HepG2 (cell line): ENCODE data around the gene ATG4D. TPM values are rescaled to one million over a fixed set of nuclear protein-coding genes. Genes with fewer than 3 reads are reported as not detected.

Experiments used
- ATF7 ChIP-seq, 2 experiments: fragments of 450-650 bp in 1 of 2; sonication (generic) in 1 of 2; formaldehyde crosslinking in 1 of 2; IDR thresholded peaks; 2 replicates each; pipeline versions ENCODE4 v1.4.0 to v1.6.1; 2016 to 2020; ENCODE audit warnings: antibody characterized with exemption in 1 of 2, mild to moderate bottlenecking in 1 of 2, missing genetic modification reagents in 1 of 2
- FOXO4 ChIP-seq: sonication (generic); formaldehyde crosslinking; conservative IDR thresholded peaks from 2 replicates; pipeline ENCODE4 v1.8.1; 2023; ENCODE audit warnings: missing genetic modification reagents
- HMG20A ChIP-seq: IDR thresholded peaks from 2 replicates; pipeline ENCODE4 v1.6.1; 2016; ENCODE audit warnings: borderline replicate concordance
- ISL2 ChIP-seq: sonication (generic); formaldehyde crosslinking; IDR thresholded peaks from 2 replicates; pipeline ENCODE4 v1.5.0; 2020; ENCODE audit warnings: missing genetic modification reagents
- ISX ChIP-seq: sonication (generic); formaldehyde crosslinking; conservative IDR thresholded peaks from 2 replicates; pipeline ENCODE4 v1.5.0; 2020; ENCODE audit warnings: missing genetic modification reagents
- KLF16 ChIP-seq, 2 experiments: sonication (generic) in 1 of 2; formaldehyde crosslinking in 1 of 2; IDR thresholded peaks; 2 replicates each; pipeline versions ENCODE4 v1.6.1 to v1.8.0; 2016 to 2023; ENCODE audit warnings: missing genetic modification reagents in 2 of 2, missing compliant biosample characterization in 1 of 2
- MED1 ChIP-seq: sonication (generic); formaldehyde crosslinking; IDR thresholded peaks from 2 replicates; pipeline ENCODE4 v1.4.0; 2020; ENCODE audit warnings: missing genetic modification reagents
- NFIC ChIP-seq: IDR thresholded peaks from 2 replicates; pipeline ENCODE4 v1.6.1; 2012; ENCODE audit warnings: mild to moderate bottlenecking, low read length, inconsistent platforms
- PHF20 ChIP-seq: sonication (generic); formaldehyde crosslinking; IDR thresholded peaks from 2 replicates; pipeline ENCODE4 v1.5.0; 2020; ENCODE audit warnings: mild to moderate bottlenecking, missing genetic modification reagents
- PREB ChIP-seq: sonication (generic); formaldehyde crosslinking; IDR thresholded peaks from 2 replicates; pipeline ENCODE4 v1.4.0; 2020; ENCODE audit warnings: missing genetic modification reagents
- RBAK ChIP-seq: sonication (generic); formaldehyde crosslinking; IDR thresholded peaks from 2 replicates; pipeline ENCODE4 v1.5.1; 2020; ENCODE audit warnings: mild to moderate bottlenecking, missing genetic modification reagents
- RFXANK ChIP-seq: IDR thresholded peaks from 2 replicates; pipeline ENCODE4 v1.6.1; 2016
- SPEN ChIP-seq: sonication (generic); formaldehyde crosslinking; IDR thresholded peaks from 2 replicates; pipeline ENCODE4 v1.5.1; 2020; ENCODE audit warnings: low read depth, mild to moderate bottlenecking, missing genetic modification reagents
- SRY ChIP-seq: sonication (generic); formaldehyde crosslinking; IDR thresholded peaks from 2 replicates; pipeline ENCODE4 v1.8.0; 2022; ENCODE audit warnings: mild to moderate bottlenecking, missing genetic modification reagents
- ZGPAT ChIP-seq: IDR thresholded peaks from 2 replicates; pipeline ENCODE4 v1.6.1; 2016; ENCODE audit warnings: mild to moderate bottlenecking
- ZNF234 ChIP-seq: sonication (generic); formaldehyde crosslinking; conservative IDR thresholded peaks from 2 replicates; pipeline ENCODE4 v1.5.1; 2020; ENCODE audit warnings: mild to moderate bottlenecking, missing genetic modification reagents
- ZNF274 ChIP-seq: sonication (generic); formaldehyde crosslinking; IDR thresholded peaks from 2 replicates; pipeline ENCODE4 v1.5.1; 2020; ENCODE audit warnings: mild to moderate bottlenecking, missing genetic modification reagents
- ZNF33A ChIP-seq: sonication (generic); formaldehyde crosslinking; IDR thresholded peaks from 2 replicates; pipeline ENCODE4 v1.5.1; 2020; ENCODE audit warnings: missing genetic modification reagents, mild to moderate bottlenecking, moderate library complexity, borderline replicate concordance
- ZNF577 ChIP-seq: sonication (generic); formaldehyde crosslinking; IDR thresholded peaks from 2 replicates; pipeline ENCODE4 v1.4.0; 2020; ENCODE audit warnings: mild to moderate bottlenecking, low read depth, missing genetic modification reagents, borderline replicate concordance
- ZNF660 ChIP-seq: sonication (generic); formaldehyde crosslinking; IDR thresholded peaks from 2 replicates; pipeline ENCODE4 v1.5.1; 2020; ENCODE audit warnings: mild to moderate bottlenecking, low read depth, missing genetic modification reagents, borderline replicate concordance
- ZNF678 ChIP-seq: sonication (generic); formaldehyde crosslinking; IDR thresholded peaks from 2 replicates; pipeline ENCODE4 v1.4.0; 2020; ENCODE audit warnings: mild to moderate bottlenecking, missing genetic modification reagents
- ZNF691 ChIP-seq: sonication (generic); formaldehyde crosslinking; IDR thresholded peaks from 2 replicates; pipeline ENCODE4 v1.4.0; 2020; ENCODE audit warnings: missing genetic modification reagents, low read depth, mild to moderate bottlenecking, borderline replicate concordance
- ZNF772 ChIP-seq: sonication (generic); formaldehyde crosslinking; IDR thresholded peaks from 2 replicates; pipeline ENCODE4 v1.5.0; 2020; ENCODE audit warnings: mild to moderate bottlenecking, missing genetic modification reagents
- ZNF782 ChIP-seq: sonication (generic); formaldehyde crosslinking; IDR thresholded peaks from 2 replicates; pipeline ENCODE4 v1.4.0; 2020; ENCODE audit warnings: missing genetic modification reagents, mild to moderate bottlenecking, borderline replicate concordance
- ZNF879 ChIP-seq: sonication (generic); formaldehyde crosslinking; IDR thresholded peaks from 2 replicates; pipeline ENCODE4 v1.8.1; 2023; ENCODE audit warnings: missing genetic modification reagents
- ZNF883 ChIP-seq: sonication (generic); formaldehyde crosslinking; IDR thresholded peaks from 2 replicates; pipeline ENCODE4 v1.5.1; 2020; ENCODE audit warnings: mild to moderate bottlenecking, missing genetic modification reagents; ENCODE audit errors: not compliant biosample characterization
- polyA plus RNA-seq, 8 experiments: library from polyadenylated mRNA; depleted of rRNA in 3 of 8; stranded (reverse) in 7 of 8; unstranded in 1 of 8; fragments of >200 nt; fragmentation: Illumina TruSeq in 4 of 8; extraction: Trizol in 4 of 8; gene quantifications; 2 replicates each; pipeline versions ENCODE4 v1.2.1 to v1.2.3, GENCODE V29; 2011 to 2016; ENCODE audit warnings: low read depth in 4 of 8, missing spikeins in 1 of 8, mixed read lengths in 1 of 8; ENCODE audit not compliant: insufficient read depth in 1 of 8
- total RNA-seq, 5 experiments: library from RNA; depleted of rRNA; stranded (reverse); fragments of >200 nt; fragmentation: Illumina TruSeq; extraction: Trizol; gene quantifications; 2 replicates each; pipeline ENCODE4 v1.2.3, GENCODE V29; 2016; ENCODE audit warnings: low read depth in 1 of 5

ATG4D gene
- total and polyA plus RNA-seq, 2 of the 13 experiments (the other 11 are each of a cell fraction or from before 2014, with no cell fraction given): 17.8 to 19.0 TPM

GRCh38 chr19:10503002-10503789, 40.5 kb upstream of the ATG4D start, which contains the start of gene KEAP1 (continued):
- TF ChIP-seq ISX: 0 out of 2 replicates have a peak, but pooled peaks have one; percentile 56
- TF ChIP-seq ZNF782 (CRISPR knock-in tag): peak; percentile 39; the same call in 1 of the 2 replicates
- TF ChIP-seq ZNF33A: no peak
- TF ChIP-seq FOXO4 (CRISPR knock-in tag): 0 out of 2 replicates have a peak, but pooled peaks have one; percentile 40
- TF ChIP-seq ZGPAT (CRISPR knock-in tag): peak; percentile 7; the same call in 1 of the 2 replicates
- peak; percentile 87; the same call in 1 of the 2 replicates for TF ChIP-seq SRY
- peak; percentile 70 for TF ChIP-seq ZNF883
- TF ChIP-seq ZNF879 (CRISPR knock-in tag): no peak
- peak; percentile 84 for TF ChIP-seq ZNF274
- peak; percentile 50 for TF ChIP-seq MED1 (CRISPR knock-in tag)
- TF ChIP-seq ZNF234 (CRISPR knock-in tag): peak; percentile 57
- 0 out of 2 replicates have a peak, but pooled peaks have one; percentile 72 for TF ChIP-seq PREB (CRISPR knock-in tag)
- TF ChIP-seq ZNF691 (CRISPR knock-in tag): peak; percentile 19
- no peak for TF ChIP-seq SPEN (CRISPR knock-in tag)
- TF ChIP-seq ZNF660 (CRISPR knock-in tag): no peak
- 0 out of 2 replicates have a peak, but pooled peaks have one; percentile 6 for TF ChIP-seq ZNF577
- TF ChIP-seq ZNF772 (CRISPR knock-in tag): no peak
- TF ChIP-seq HMG20A (CRISPR knock-in tag): no peak
- no peak for TF ChIP-seq RBAK (CRISPR knock-in tag)
- TF ChIP-seq ZNF678 (CRISPR knock-in tag): peak; percentile 72; the same call in 1 of the 2 replicates
- TF ChIP-seq ATF7 (IDR thresholded peaks at IDR 0.05): no peak
- TF ChIP-seq ATF7 (CRISPR knock-in tag; IDR thresholded peaks at IDR 0.05): no peak
- no peak for TF ChIP-seq RFXANK (CRISPR knock-in tag)
- TF ChIP-seq NFIC: no peak
- TF ChIP-seq ISL2 (CRISPR knock-in tag): peak; percentile 51
- peak in 1 of 2 experiments; percentile 29; a peak in 1 of 4 replicates for TF ChIP-seq KLF16 (CRISPR knock-in tag; IDR thresholded peaks at IDR 0.05)
- no peak for TF ChIP-seq PHF20 (CRISPR knock-in tag)
